Fibroblast of lung (primary cell): ENCODE results near the gene MEGF6. TPM values are rescaled to one million over a fixed set of nuclear protein-coding genes. Genes with fewer than 3 reads are reported as not detected.

Source experiments
- DNase-seq, 2 donors: peaks; one replicate each; pipeline versions ENCODE4 v3.0.0 to v3.0.0-alpha.2; 2010; ENCODE audit warnings: low read depth in 2 of 2
- H2AFZ ChIP-seq: 2 replicates; pipeline ENCODE4 v1.5.1; 2012; ENCODE audit warnings: low read length, control low read depth, inconsistent platforms
- H3K27ac ChIP-seq: 2 replicates; pipeline ENCODE4 v1.5.1; 2011; ENCODE audit warnings: low read length, control low read depth; ENCODE audit not compliant: insufficient read depth
- H3K27me3 ChIP-seq: 2 replicates; pipeline ENCODE4 v1.5.1; 2011; ENCODE audit warnings: mild to moderate bottlenecking, low read length; ENCODE audit not compliant: control insufficient read depth, insufficient read depth
- H3K36me3 ChIP-seq: 2 replicates; pipeline ENCODE4 v1.5.1; 2011; ENCODE audit warnings: low read length; ENCODE audit not compliant: control insufficient read depth, insufficient read depth
- H3K4me1 ChIP-seq: 2 replicates; pipeline ENCODE4 v1.5.1; 2011; ENCODE audit warnings: low read length; ENCODE audit not compliant: control insufficient read depth, insufficient read depth; ENCODE audit errors: extremely low read depth
- H3K4me2 ChIP-seq: 2 replicates; pipeline ENCODE4 v1.5.1; 2011; ENCODE audit warnings: low read length, control low read depth; ENCODE audit not compliant: insufficient read depth; ENCODE audit errors: extremely low read depth
- H3K4me3 ChIP-seq, 4 experiments: fragments of 200-600 bp in 1 of 4; sonication (generic) in 1 of 4; replicated peaks in 1 of 4; 2 replicates each; pipeline ENCODE4 v1.5.1; 2011 to 2016; ENCODE audit warnings: low read length in 4 of 4, low read depth in 3 of 4, mild to moderate bottlenecking in 3 of 4, control low read depth in 2 of 4, inconsistent platforms in 1 of 4, mixed read lengths in 1 of 4; ENCODE audit not compliant: insufficient read depth in 1 of 4; ENCODE audit errors: control extremely low read depth in 1 of 4
- H3K79me2 ChIP-seq: 2 replicates; pipeline ENCODE4 v1.5.1; 2012; ENCODE audit warnings: mild to moderate bottlenecking, low read length, inconsistent platforms; ENCODE audit not compliant: control insufficient read depth, insufficient read depth
- H3K9ac ChIP-seq: 2 replicates; pipeline ENCODE4 v1.5.1; 2011; ENCODE audit warnings: mild to moderate bottlenecking, low read length, control low read depth; ENCODE audit not compliant: insufficient read depth
- H3K9me3 ChIP-seq: 2 replicates; pipeline ENCODE4 v1.5.1; 2012; ENCODE audit warnings: low read depth, low read length; ENCODE audit not compliant: control insufficient read depth, insufficient read depth
- H4K20me1 ChIP-seq: 2 replicates; pipeline ENCODE4 v1.5.1; 2011; ENCODE audit warnings: low read length; ENCODE audit not compliant: control insufficient read depth, insufficient read depth; ENCODE audit errors: extremely low read depth
- EZH2 ChIP-seq: IDR thresholded peaks from 2 replicates; pipeline ENCODE4 v1.5.1; 2012; ENCODE audit warnings: low read length, control low read depth, mild to moderate bottlenecking; ENCODE audit errors: missing control alignments
- polyA plus RNA-seq, 2 donors: library from polyadenylated mRNA; depleted of rRNA in 1 of 2; stranded (reverse) in 1 of 2; unstranded in 1 of 2; fragments of >200 nt; gene quantifications; 2 replicates each; pipeline ENCODE4 v1.2.1, GENCODE V29; 2011 to 2012; ENCODE audit warnings: missing spikeins in 1 of 2
- total RNA-seq: library from RNA; depleted of rRNA; stranded (reverse); fragments of >200 nt; gene quantifications from 2 replicates; pipeline ENCODE4 v1.2.1, GENCODE V29; 2014
- TF ChIP-seq, protein P1 (sequence below), 2 donors: IDR thresholded peaks in 1 of 2; conservative IDR thresholded peaks in 1 of 2; 1 replicate in 1 of 2; 2 replicates in 1 of 2; pipeline ENCODE4 v1.5.1; 2011 to 2012; ENCODE audit warnings: low read length in 2 of 2, control low read depth in 1 of 2, inconsistent platforms in 1 of 2, low read depth in 1 of 2, mild to moderate bottlenecking in 1 of 2

The MEGF6 gene
- total and polyA plus RNA-seq, 2 donors (not counting 1 experiment from before 2014, with no cell fraction given): 1.6 to 11.6 TPM

DNA sequence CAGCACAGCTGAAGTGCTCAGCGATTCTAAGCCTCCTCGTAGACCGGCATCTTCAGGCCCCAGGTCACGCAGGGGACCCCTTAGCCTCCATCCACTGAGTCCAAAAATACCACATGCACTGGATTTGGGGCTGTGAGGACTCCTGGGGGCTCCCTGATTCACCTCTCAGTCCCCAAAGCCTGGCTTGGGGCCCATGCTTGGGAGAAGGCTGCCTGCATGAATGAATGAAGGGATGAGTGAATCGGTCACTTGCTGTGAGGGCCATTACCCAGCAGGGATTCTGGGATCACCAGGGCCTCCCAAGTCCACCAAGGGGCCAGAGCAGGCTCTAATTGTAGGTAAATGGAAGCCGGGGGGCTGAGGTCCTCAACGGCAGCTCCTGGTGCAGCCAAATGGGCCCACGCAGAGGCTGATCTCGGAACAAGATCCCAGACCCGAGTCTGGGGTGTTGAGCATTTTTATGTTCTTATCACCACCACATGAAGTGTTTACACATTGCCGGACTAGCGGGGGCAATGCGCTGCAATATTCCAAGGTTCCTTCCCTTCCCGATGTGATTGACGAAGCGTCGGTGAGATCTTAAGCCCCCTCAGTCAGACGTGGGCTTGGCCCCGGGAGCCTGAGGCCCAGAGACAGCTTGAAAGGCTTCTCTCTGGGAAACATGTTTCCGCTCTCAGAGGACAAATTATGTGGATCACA, 170.4 kb downstream of the MEGF6 start:
- Histone ChIP-seq H2AFZ (no peak overlapping the region), H3K9ac (no peak overlapping the region), H3K4me3 (no peak overlapping the region), H3K79me2 (no peaks in the 10 kb centered on the region), H3K4me1 (no peaks in the 10 kb centered on the region), H3K27me3 (peaks cover 4% of the 10 kb centered on the region), H3K36me3 (no peaks in the 10 kb centered on the region), H3K27ac (no peak overlapping the region), H3K4me2 (no peak overlapping the region), H4K20me1 (no peaks in the 10 kb centered on the region), H3K9me3 (no peaks in the 10 kb centered on the region)
- no peak for DNase-seq
- no peak for TF ChIP-seq EZH2
- TF ChIP-seq, protein P1, sequence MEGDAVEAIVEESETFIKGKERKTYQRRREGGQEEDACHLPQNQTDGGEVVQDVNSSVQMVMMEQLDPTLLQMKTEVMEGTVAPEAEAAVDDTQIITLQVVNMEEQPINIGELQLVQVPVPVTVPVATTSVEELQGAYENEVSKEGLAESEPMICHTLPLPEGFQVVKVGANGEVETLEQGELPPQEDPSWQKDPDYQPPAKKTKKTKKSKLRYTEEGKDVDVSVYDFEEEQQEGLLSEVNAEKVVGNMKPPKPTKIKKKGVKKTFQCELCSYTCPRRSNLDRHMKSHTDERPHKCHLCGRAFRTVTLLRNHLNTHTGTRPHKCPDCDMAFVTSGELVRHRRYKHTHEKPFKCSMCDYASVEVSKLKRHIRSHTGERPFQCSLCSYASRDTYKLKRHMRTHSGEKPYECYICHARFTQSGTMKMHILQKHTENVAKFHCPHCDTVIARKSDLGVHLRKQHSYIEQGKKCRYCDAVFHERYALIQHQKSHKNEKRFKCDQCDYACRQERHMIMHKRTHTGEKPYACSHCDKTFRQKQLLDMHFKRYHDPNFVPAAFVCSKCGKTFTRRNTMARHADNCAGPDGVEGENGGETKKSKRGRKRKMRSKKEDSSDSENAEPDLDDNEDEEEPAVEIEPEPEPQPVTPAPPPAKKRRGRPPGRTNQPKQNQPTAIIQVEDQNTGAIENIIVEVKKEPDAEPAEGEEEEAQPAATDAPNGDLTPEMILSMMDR (conservative IDR thresholded peaks at IDR 0.05 in 1 of 2, IDR thresholded peaks at IDR 0.05 in 1 of 2; ENCODE audit: low read depth in 1 of 2, low read length in 2 of 2): no peak

DNA sequence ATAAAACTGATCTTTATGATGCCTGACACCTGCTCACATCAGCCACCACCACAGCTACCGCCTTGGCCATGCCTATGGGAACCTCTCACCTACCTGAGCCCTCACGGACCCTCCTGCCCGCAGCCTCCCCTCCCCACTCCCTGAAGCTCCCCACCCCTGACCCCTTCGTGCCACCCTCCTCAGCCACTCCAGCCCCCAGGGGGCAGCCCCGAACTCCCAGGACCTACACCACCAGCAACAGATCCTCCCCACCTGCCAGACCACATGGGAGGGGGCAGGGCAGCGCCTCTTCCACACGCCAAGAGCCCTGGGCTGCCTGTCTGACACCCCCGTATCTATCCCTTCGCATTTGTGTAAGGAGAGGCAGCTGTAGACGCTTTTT, 171.0 kb downstream of the MEGF6 start:
- Histone ChIP-seq H3K79me2 (no peaks in the 10 kb centered on the region), H3K27ac (no peak overlapping the region), H3K36me3 (no peaks in the 10 kb centered on the region), H3K4me2 (no peak overlapping the region), H3K9me3 (no peaks in the 10 kb centered on the region), H3K4me3 (no peak overlapping the region), H2AFZ (no peak overlapping the region), H4K20me1 (no peaks in the 10 kb centered on the region), H3K27me3 (peaks cover 4% of the 10 kb centered on the region), H3K4me1 (no peaks in the 10 kb centered on the region), H3K9ac (no peak overlapping the region)
- TF ChIP-seq EZH2: no peak
- DNase-seq: no peak

Other genes starting within 250 kb of the MEGF6 start
- under 0.01 and 0.17 TPM in 2 replicates for gene ARHGEF16, start 156.8 kb downstream of the MEGF6 start, total RNA-seq
- 0.02 and 0.21 TPM in 2 replicates for gene ARHGEF16, start 156.8 kb downstream of the MEGF6 start, polyA plus RNA-seq
- 22.3 and 22.9 TPM in 2 replicates for gene TPRG1L, start 13.5 kb upstream of the MEGF6 start, total RNA-seq
- gene TPRG1L, start 13.5 kb upstream of the MEGF6 start, polyA plus RNA-seq: 56.7 and 60.6 TPM in 2 replicates
- gene WRAP73, start 38.6 kb upstream of the MEGF6 start, total RNA-seq: 15.0 and 15.2 TPM in 2 replicates
- gene WRAP73, start 38.6 kb upstream of the MEGF6 start, polyA plus RNA-seq: 12.0 and 15.8 TPM in 2 replicates
- not detected in 2 replicates for gene TP73, start 41.0 kb upstream of the MEGF6 start, total RNA-seq
- 0.06 TPM in 1 of 2 replicates, not detected in the other for gene TP73, start 41.0 kb upstream of the MEGF6 start, polyA plus RNA-seq
- not detected in 2 replicates for gene CCDC27, start 140.9 kb upstream of the MEGF6 start, total RNA-seq
- not detected in 2 replicates for gene CCDC27, start 140.9 kb upstream of the MEGF6 start, polyA plus RNA-seq
- gene SMIM1, start 161.2 kb upstream of the MEGF6 start, total RNA-seq: 1.5 and 2.0 TPM in 2 replicates
- gene SMIM1, start 161.2 kb upstream of the MEGF6 start, polyA plus RNA-seq: not detected in 2 replicates
- 25.1 and 26.7 TPM in 2 replicates for gene LRRC47, start 185.0 kb upstream of the MEGF6 start, total RNA-seq
- 28.8 and 32.4 TPM in 2 replicates for gene LRRC47, start 185.0 kb upstream of the MEGF6 start, polyA plus RNA-seq
- 28.9 and 31.6 TPM in 2 replicates for gene CEP104, start 245.7 kb upstream of the MEGF6 start, total RNA-seq
- gene CEP104, start 245.7 kb upstream of the MEGF6 start, polyA plus RNA-seq: 25.4 and 31.8 TPM in 2 replicates
- gene DFFB, start 246.0 kb upstream of the MEGF6 start, total RNA-seq: 7.6 and 8.7 TPM in 2 replicates
- 5.8 and 6.4 TPM in 2 replicates for gene DFFB, start 246.0 kb upstream of the MEGF6 start, polyA plus RNA-seq